Fibroblast of the aortic adventitia (primary cell): Measurements from ENCODE around the gene ELOVL5. TPM values are rescaled to one million over a fixed set of nuclear protein-coding genes. Genes with fewer than 3 reads are reported as not detected.

Experiments
- DNase-seq: peaks from one replicate; pipeline ENCODE4 v3.0.0-alpha.2; 2010; ENCODE audit warnings: low read depth
- H3K4me3 ChIP-seq: 2 replicates; pipeline ENCODE4 v1.5.1; 2011; ENCODE audit warnings: low read depth, mild to moderate bottlenecking, control low read depth, low read length, moderate library complexity
- CTCF ChIP-seq: IDR thresholded peaks from 2 replicates; pipeline ENCODE4 v1.5.1; 2011; ENCODE audit warnings: mild to moderate bottlenecking, low read length, control low read depth, inconsistent platforms; ENCODE audit not compliant: insufficient read depth
- total RNA-seq: library from RNA; depleted of rRNA; stranded (reverse); fragments of >200 nt; gene quantifications from 2 replicates; pipeline ENCODE4 v1.2.3, GENCODE V29; 2012; ENCODE audit warnings: low replicate concordance

Gene ELOVL5
- total RNA-seq, 1 donor: 95.1 TPM

- TF ChIP-seq CTCF: no peak
- no peak overlapping the region for H3K4me3 ChIP-seq
- no peak for DNase-seq
Measured at GRCh38 chr6:53244958-53245357, 103.8 kb downstream of the ELOVL5 start.

- TF ChIP-seq CTCF: no peak
- H3K4me3 ChIP-seq: no peak overlapping the region
- DNase-seq: no peak
Measured at GRCh38 chr6:53244399-53244931, 104.3 kb downstream of the ELOVL5 start.

- TF ChIP-seq CTCF: no peak
- no peak overlapping the region for H3K4me3 ChIP-seq
- DNase-seq: no peak
Measured at GRCh38 chr6:53241938-53242337, 106.8 kb downstream of the ELOVL5 start.

- no peak overlapping the region for H3K4me3 ChIP-seq
- DNase-seq: no peak
- no peak for TF ChIP-seq CTCF
Measured at GRCh38 chr6:53240761-53241160, 108.0 kb downstream of the ELOVL5 start.

GRCh38 chr6:53240139-53240538, 108.6 kb downstream of the ELOVL5 start:
- no peak for TF ChIP-seq CTCF
- H3K4me3 ChIP-seq: no peak overlapping the region
- no peak for DNase-seq

GRCh38 chr6:53239526-53239925, 109.2 kb downstream of the ELOVL5 start:
- no peak overlapping the region for H3K4me3 ChIP-seq
- DNase-seq: no peak
- TF ChIP-seq CTCF: no peak

- H3K4me3 ChIP-seq: no peak overlapping the region
- no peak for DNase-seq
- no peak for TF ChIP-seq CTCF
Measured at GRCh38 chr6:53238311-53238710, 110.4 kb downstream of the ELOVL5 start.
